SHP77 (cell line): Measurements from ENCODE around the gene CPLANE2.
A peak's percentile ranks its signal among the peaks of the same experiment; 100 is the strongest.
"Not testable (repeated sequence)": the region's sequence is repeated elsewhere in the genome, so short reads cannot be mapped to it uniquely, and the experiment has no call there.

Experiments used
- DNase-seq, 2 experiments: peaks; one replicate each; lab custom pipeline; 2025; lab: John Stamatoyannopoulos, UW

CPLANE2 gene

GRCh38 chr1:16208270-16208987 is 28.6 kb downstream of the CPLANE2 start:
- DNase-seq = no peak

GRCh38 chr1:16207318-16208269 is 29.4 kb downstream of the CPLANE2 start:
- no peak for DNase-seq

- DNase-seq = peak; percentile 94 to 96
These were observed 30.3 kb downstream of the CPLANE2 start for GRCh38 chr1:16206547-16207317.

GRCh38 chr1:16205891-16206546 is 31.0 kb downstream of the CPLANE2 start:
- no peak for DNase-seq

- no peak for DNase-seq
These were observed 31.7 kb downstream of the CPLANE2 start for GRCh38 chr1:16205334-16205671.

GRCh38 chr1:16204634-16205333 is 32.2 kb downstream of the CPLANE2 start:
- DNase-seq = peak; percentile 36 to 43

GRCh38 chr1:16204216-16204615 is 32.8 kb downstream of the CPLANE2 start:
- DNase-seq = no peak

- DNase-seq = no peak
These were observed 33.4 kb downstream of the CPLANE2 start for GRCh38 chr1:16203550-16203949.

GRCh38 chr1:16202281-16203210 is 34.4 kb downstream of the CPLANE2 start:
- no peak for DNase-seq

- no peak for DNase-seq
These were observed 37.3 kb downstream of the CPLANE2 start for GRCh38 chr1:16199700-16200099.

GRCh38 chr1:16199157-16199501 is 37.9 kb downstream of the CPLANE2 start:
- no peak for DNase-seq

- DNase-seq = no peak
These were observed 38.4 kb downstream of the CPLANE2 start for GRCh38 chr1:16198444-16199156.

GRCh38 chr1:16196874-16197273 is 40.1 kb downstream of the CPLANE2 start:
- DNase-seq = no peak

GRCh38 chr1:16196139-16196538 is 40.8 kb downstream of the CPLANE2 start:
- DNase-seq = not testable (repeated sequence)

GRCh38 chr1:16195518-16195905 is 41.5 kb downstream of the CPLANE2 start:
- no peak for DNase-seq

- DNase-seq = no peak
These were observed 45.0 kb downstream of the CPLANE2 start for GRCh38 chr1:16191916-16192546.

- DNase-seq = no peak
These were observed 45.7 kb downstream of the CPLANE2 start for GRCh38 chr1:16191309-16191708.

- no peak for DNase-seq
These were observed 46.9 kb downstream of the CPLANE2 start for GRCh38 chr1:16189921-16190621.
